Renal pelvis (tissue), 4 donors: Measurements from ENCODE around the gene GPRIN2. TPM values are rescaled to one million over a fixed set of nuclear protein-coding genes. Genes with fewer than 3 reads are reported as not detected.

Source experiments
- DNase-seq: peaks from one replicate; pipeline ENCODE4 v3.0.0-alpha.2; 2013
- polyA plus RNA-seq, 3 donors: library from polyadenylated mRNA; unstranded; fragments of 120-200 nt; gene quantifications; one replicate each; pipeline ENCODE4 v1.2.1, GENCODE V29; 2013; ENCODE audit not compliant: insufficient read length in 3 of 3

The GPRIN2 gene
- polyA plus RNA-seq, 3 donors: 3.7 to 9.0 (median 7.8) TPM

DNA sequence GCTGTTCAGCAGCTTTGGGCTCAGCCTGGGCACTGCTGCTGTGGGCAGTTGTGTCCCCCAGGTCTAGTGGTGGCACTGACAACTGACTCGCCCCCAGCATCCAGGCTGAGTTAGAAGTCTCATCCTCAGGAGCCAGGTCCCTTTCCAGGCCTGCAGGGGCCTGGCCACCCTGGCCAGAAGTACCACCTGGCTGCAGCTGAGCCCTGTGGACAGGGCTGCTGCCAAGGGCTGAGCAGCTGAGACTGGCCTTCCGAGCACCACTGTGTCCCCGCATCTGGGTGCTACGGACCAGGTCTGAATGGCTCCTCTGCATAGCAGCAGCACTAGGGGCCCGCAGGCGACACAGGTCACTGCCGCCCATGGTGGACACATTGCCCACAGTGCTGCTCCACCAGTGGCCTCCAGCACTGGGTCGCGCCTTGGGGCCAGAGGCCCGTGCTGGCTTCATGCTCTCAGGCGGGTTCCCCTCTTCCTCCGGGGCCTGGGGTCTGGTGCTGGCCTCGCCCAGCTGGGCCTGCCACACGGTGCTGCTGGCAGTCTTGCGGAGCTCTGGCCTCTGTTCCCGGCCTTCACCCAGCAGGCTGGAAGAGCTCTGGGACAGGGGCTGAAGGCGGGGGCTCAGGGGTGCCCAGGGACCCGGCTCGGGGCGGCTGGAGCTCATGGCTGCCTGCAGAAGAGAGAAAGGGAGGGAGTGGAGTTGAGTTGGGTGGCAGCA lies 6.2 kb downstream of the GPRIN2 start:
- no peak for DNase-seq

DNA sequence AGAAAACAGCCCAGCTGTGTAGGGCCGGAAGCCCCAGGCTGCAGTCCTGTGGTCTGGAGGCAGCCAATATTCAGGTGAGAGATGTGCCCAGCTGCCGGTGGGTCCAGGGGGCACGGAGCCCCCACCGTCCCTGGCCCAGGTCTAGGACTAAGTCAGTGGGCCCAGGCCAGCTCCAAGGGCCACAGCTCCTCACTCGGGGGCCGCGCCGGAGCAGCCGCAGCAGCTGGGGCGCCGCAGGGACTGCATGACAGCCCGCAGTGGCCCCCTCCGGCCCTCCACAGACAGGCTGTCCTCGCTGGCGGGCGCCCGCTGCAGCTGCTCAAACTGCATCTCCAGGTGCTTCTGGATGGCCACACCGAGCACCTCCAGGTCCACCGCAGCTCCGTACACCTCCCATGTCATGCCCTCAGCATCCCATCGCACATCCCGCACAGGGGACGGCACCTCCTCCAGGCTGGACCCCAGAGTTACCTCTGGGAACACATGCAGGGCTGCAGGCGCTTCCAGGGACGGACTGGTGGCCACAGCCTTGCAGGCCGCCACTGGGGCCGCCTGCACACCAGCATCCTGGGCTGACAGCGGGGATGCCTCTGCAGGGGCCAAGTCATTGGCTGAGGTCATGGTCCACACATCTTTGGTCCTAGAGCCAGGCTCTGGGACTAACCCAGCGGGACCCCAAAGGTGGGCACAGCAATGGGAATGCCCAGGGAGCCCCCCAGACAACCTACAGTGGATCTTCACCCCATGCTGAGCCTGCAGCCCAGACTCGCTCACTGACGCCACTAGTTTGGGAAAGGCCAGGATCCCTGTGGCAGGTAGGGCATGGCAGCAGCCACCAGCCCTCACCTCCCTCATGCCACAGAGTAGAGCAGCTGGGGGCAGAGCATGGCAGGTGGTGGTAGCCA lies 7.0 kb downstream of the GPRIN2 start:
- DNase-seq: no peak

DNA sequence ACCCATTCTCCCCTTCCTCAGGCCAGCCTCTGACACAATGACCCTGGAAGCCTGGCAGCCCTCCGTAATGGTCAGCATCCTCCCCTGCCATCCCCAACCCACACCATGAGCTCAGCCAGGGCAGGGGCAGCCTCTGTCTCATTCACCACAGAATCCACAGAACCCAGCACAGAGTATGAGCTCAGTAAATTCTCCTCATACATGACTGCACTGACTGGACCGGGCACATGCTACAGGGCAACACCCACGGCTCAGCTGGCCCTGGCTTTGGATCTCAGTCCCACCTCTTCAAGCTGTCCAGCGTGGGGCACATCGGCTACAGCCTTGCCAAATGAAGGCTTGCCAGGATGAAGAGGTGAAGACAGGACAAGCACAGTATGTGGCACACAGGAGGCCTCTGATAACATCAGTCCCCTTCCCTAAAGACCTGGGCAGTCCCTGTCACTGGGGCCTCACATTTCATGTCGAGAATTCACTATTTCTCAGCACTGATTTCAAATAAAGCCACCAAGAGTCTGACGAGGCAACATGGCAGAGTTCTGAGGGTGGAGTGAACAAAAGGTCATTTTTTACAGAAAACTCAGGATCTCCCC lies 7.9 kb downstream of the GPRIN2 start:
- DNase-seq: no peak

DNA sequence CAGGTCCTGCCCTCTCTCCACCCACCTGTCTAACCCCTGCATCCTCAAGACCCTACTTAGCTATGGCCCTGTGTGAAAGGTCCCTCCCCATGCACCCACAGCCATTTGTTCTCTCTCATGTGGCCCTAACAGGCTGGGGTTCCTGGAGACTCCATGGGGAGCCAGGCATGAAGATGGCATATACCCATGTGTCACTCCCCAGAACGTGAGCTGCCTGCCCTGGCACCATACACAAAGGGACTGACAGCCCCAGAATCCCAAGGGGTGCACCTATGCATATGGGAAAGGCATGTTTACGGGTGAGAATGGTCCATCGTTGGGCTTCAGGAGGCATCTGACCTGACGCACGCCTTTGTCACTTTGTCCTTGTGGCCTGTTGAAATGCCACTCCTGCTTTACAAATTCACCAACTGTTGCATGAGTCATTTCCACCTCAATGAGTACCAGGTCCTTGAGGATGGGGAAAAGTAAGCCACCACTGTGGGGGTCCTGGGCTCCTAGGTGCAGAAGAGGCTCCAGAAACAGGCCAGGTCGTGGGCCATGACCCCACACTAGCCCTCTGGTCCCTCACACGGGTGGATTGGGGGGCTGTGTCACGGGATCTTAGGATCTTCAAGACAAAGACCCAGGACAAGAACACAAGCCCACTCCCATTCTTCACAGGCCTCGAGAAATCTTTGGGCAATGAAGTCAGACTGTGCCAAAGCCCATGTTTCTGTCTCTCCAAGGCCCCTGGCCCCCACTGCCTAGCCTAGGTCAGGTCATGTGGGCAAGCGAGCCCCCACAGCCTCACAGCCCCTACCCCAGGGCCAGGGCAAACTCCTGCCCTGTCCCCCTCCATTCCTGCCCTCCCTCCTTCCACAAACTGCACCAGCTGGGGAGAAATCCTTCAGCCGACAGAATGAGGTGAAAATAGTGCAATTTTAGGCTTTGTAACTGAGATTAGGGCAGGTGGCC lies 8.6 kb downstream of the GPRIN2 start:
- no peak for DNase-seq

DNA sequence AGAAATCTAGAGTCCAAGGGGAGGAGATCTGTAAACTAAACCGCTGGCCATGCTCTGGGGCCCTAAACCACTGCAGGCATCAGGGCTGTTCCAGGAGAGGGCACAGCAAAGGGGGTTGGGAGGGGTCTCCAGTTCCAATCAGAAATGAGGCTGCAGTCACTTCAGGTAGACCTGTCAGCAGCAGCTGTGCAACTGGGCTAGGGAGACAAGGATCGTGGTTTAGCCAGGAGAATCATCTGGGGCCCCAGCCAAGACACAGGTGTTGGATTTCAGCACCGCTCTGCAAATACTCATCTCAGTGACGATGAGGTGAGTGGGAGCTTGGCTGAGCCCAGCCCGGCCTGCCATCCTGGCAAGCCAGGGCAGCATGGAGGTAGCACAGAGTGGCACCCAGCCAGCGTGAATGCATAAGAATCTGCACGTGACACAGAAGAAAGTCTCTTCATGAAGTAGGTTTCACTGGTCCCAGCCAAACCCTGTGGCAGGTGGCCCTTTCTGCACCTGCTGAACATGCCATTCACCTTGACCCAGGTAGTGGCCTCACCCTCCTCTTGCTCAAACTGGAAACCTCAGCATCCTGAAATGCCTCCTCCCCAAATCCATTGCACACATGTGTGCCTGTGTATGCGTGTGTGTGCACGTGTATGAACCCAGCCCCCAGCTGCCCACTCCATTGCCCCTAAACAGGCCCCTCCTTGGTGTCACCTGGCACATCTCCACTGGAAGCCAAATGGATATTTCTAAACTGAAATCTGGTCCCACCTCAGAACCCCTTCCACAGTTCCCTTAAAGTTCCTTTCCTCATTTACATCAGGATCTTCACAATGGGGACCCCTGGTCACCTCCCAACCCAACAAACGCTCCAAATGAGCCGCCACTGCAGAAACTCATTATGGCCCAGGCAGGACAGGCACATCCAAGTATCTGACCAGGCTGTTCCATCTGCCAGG lies 9.6 kb downstream of the GPRIN2 start:
- DNase-seq: no peak

DNA sequence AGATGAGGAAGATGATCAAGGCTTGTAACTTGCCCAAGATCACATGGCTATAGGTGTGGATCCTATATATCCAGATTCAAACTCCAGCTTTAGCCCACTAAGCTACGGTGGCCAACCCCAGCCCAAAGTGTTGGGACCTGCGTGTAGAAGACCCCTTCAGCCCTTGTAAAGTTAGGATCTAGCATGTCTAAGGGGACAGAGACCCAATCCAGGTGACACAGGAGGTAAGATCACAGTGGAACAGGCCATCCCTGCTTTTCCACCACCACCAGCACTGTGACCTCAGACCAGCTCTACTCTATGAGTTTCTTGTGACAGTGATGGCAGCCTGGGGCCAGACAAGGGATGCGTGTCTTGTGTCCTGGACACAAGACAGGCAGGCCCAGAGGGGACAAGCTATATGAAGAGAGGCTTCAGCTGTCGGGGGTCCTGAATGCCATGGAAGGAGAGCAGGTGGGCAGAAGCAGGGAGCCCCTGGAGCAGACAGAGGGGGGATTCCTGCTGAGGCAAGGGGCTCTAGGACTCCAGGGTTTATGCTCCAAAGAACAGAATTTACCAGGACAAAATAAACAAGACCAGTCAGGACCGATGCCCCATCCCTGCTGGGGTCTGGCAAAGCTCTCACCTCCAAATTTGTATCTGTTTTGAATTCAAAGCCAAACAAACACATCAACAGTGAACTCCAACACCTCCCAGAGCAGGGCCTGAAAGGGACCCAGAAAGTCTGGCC lies 10.4 kb downstream of the GPRIN2 start:
- DNase-seq: no peak

DNA sequence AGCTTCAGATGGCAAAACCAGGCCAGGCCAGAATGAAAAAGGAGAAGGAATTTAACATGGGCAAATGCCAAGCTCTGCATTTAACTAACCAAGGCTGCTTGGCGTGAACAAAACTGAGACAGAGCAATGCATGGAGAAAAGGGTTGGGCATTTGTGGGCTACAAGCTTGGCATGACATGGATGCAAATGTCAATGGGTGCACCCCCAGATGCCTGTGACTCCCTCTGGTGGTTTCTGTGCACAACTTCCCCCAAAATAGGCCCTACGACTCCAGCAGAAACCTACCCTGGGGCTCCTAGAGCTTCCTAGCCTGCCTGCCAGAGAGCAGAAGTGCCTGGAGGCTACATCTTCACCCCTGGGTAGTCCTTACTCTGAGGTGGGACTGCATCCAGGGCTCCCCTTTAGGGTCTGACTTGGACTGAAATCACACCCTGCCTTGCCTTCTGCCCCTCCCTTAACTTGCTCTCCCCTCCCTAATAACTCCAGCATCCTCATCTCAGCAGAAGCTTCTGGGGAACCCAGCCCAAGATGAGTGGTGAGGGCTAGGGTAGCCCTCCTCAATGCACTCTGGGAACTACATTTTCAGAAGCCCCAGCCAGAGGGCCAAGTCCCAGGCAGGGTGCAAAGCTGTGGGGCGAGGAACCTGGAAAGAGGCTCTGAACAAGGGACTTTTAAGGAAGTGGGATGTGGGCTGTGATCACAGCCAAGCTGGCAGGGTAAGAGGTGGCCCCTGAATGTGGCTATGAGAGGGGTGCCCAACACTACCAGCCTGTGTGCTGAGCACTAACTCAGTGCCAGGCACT lies 11.3 kb downstream of the GPRIN2 start:
- DNase-seq: no peak

DNA sequence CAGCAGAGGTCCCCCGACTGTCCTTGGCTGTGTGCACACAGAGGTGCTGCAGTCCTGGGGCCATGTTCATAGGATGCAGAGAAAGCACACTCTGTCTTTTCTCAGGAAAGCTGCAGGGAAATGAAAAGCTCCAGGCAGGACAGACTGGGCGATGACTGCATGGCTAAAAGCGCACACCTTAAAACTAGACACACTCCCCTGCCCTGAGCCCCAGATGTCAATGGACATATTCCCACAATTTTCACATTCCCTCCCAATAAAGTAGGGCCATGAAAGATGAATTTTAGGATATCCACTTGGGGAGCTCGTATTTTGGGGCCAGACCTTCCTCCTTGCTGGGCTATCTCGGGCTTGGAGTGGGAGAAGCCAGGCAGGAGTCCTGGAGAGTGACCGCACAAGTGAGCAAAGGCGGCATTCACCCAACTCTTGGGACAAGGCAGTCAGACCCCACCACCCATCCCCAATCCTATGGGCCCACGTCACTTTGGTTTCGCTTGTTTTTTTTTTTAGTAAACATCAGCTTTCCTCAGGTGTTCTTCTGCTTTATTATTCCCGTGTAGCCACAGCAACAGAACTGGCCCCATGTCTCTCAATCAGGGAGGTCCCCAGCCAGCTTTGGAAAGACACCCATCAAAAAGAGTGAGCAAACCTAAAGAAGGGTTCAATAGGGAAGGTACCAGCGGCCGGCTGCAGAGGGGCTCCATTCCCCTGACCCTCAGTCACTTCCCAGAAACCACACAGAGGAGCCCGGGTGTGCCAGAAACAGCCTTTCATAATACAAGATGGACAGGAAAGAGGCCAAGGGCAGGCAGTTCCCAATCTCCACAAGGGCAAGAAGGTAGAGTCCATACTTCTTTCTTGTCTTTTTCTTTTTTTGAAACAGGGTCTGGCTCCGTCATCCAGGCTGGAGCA lies 12.7 kb downstream of the GPRIN2 start:
- no peak for DNase-seq

DNA sequence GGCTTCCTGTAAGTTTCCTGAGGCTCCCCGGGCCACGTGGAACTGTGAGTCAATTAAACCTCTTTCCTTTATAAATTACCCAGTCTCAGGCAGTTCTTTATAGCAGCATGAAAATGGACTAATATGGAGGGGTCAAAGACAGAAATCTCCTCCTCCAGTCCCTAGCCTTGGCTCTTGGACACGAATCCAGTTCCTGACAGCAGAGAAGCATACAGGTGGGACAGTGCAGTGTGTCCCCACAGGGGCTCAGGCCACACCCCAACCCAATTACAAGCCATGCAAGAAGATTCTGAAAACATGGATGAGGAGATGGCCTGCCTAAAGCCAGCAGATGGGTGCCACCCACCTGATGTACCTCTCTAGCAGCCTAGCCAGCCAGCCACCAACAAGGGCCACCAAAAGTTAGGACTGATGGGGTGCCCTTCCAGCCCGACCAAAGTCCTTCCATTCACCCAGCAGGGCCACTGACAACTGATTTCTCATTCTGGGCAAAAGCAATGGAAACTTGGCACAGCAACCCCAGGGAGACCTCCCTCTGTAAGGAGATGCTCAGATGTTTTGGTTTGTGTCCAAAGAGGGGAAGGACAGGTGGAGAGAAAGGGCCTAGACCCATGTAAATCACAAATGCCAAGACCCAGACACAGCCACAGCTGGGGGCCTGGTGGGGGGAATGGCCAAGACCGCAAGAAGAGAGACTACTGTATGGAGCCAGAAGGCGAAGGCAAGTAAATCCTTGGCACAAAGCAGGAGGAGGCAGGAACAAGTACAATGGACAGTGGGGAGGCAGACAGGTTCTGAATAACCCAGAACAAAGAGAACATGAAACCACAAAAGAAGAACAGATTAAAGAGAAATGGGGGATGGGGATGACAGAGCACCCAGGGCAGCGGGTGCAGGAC lies 13.6 kb downstream of the GPRIN2 start:
- DNase-seq: no peak

DNA sequence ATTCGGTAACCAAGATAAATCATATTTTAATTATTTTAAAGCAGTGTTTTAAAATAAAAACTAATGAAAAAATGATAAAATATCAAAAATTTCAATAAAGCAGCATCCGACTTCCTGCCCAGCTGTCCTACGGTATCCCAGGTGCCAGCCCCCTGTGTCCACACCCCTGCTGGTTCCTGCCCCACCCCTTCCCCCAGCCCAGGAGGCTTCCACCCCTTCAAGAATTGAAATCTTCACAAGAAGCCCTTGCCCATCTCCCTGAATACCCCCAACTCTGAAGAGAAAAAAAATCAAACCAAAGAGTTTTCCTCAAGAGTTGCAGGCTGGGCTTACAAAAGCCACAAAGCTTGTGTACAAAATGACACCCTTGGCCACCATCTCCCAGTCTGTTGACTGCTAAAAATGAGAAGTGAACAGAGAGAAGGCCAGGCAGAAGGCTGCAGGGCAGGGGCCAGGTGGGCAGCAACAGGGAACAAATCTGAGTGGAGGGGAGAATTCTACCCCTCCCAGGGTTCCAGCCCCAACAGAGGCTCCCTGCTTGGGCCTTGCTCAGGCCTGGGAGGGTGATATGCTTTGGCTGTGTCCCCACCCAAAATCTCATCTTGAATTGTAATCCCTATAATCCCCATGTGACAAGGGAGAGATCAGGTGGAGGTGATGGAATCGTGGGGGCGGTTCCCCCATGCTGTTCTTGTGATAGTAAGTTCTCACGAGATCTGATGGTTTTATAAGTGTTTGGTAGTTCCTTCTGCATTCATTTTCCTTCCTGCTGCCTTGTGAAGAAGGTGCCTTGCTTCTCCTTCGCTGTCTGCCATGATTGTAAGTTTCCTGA lies 14.5 kb downstream of the GPRIN2 start:
- DNase-seq: no peak

DNA sequence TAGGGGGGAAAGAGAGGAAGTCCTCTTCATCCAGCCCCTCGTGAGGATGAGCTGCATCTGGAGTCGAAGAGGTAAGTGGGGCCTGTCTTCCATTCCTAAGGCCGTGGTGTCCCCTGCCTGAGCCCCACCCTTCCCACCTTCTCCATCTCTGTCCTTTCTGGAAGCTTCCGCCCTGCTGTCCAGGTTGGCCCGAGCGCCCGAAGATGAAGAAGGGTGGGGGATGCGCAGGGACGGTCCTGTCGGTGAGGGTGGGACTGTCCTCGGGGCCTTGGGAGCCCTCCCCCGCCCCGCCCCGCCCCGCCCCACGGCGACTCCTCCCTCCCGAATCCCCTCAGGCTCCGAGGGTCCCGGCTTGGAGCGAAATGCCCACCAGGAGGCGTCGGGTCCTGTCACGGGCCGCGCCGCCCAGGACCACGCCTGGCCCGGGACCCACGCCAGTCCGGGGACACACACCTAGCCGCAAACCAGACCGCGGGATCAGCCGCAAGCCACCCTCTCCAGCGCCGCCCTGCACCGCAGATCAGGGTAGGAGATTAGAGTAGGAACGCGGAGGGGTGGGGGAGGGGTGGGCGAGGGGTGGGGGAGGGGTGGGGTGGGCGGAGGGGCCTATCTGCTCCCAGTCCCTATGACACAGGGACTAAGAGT lies 15.3 kb downstream of the GPRIN2 start:
- DNase-seq: peak; percentile 78

DNA sequence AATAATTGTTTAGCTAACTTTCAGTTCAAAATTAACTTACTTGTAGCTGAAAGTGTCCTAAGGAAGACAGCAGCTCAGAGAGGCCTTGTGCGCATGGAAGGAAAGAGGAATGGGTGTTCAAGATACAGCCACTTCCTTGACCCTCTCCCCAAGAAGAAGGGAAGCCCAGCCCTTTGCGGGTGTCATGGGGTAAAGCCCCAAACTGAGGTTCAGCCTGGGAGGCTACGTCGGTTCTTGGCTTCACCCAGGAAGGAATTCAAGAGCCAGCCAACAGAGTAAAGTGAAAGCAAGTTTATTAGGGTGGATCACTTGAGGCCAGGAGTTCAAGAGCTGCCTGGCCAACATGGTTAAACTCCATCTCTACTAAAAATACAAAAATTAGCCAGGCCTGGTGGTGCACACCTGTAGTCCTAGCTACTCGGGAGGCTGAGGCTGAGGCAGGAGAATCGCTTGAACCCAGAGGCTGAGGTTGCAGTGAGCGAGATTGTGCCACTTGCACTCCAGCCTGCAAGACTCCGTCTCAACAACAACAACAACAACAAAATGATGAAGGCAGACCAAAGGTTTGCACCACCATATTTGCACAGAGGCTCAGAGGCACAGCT lies 15.9 kb downstream of the GPRIN2 start:
- no peak for DNase-seq

DNA sequence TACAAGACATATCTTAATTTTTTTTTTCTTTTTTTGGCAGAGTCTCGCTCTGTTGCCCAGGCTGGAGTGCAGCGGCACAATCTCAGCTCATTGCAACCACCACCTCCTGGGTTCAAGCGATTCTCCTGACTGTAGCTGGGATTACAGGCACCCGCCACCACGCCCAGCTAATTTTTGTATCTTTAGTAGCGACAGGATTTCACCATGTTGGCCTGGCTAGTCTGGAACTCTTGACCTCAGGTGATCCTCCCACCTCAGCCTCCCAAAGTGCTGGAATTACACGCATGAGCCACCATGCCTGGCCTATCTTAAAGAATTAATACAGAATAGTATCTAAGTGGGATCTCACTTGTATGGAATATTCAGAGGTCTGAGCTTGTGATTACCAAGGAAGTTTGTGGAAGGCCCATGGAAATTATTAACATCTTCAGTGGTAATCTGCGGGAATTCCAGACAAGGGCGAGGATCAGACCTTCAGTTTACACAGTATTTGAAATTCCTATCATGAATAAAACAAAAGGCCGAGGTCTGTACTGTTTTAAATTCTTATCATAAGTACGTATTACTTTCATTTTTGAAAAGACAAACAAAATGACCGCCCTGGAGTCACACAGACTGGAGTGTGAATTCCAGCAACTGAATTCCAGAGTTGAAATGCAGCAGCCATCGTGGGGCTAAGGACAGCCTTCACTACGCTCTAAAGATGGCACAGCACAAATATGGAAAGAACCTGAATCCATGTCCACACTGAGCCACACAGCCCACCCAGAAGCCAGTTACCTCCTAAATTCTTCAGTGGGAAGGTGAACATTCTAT lies 16.7 kb downstream of the GPRIN2 start:
- DNase-seq: no peak
